Retinal pigment epithelial cell (primary cell): Measurements from ENCODE around the gene ITGA11.
"Not testable (repeated sequence)": the region's sequence is repeated elsewhere in the genome, so short reads cannot be mapped to it uniquely, and the experiment has no call there.

Experiments
- DNase-seq: peaks from one replicate; pipeline ENCODE4 v3.0.0-alpha.2; 2010; ENCODE audit warnings: low read depth
- H3K4me3 ChIP-seq: 2 replicates; pipeline ENCODE4 v1.5.1; 2011; ENCODE audit warnings: mild to moderate bottlenecking, low read length, control low read depth, moderate library complexity
- TF ChIP-seq, protein P1 (sequence below): conservative IDR thresholded peaks from 2 replicates; pipeline ENCODE4 v1.5.1; 2011; ENCODE audit warnings: low read depth, low read length, control low read depth, inconsistent platforms

ITGA11 gene

DNA sequence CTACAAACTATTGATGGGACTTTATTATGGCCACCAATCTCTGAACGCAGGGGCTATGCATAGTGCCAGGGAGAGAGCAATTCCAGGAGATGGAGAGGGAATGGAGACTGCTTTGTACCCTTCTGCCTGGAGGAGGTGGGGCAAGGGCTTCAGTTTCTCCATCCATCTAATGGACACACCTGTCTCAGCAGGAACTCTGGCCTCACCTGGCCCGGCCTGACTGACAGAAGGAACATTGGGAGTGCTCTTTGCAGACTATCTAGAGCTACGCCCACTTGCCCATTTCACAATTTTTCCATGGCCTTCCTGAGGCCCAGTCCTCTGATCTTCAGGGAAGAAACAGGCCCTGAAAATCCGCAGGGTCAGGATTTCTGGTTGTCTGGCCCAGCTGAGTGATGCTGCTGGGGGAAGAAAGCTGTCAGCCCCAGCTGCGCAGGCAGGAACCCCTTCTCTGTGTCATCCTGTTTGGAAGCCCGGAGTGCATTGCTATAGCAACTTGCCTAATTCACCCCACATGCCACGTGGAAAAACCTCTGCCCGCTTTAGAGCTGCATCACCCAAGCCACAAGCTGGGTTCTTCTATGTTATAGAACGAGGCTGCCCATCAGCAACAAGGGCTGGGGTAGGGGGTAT, 6.4 kb downstream of the ITGA11 start:
- TF ChIP-seq, protein P1, sequence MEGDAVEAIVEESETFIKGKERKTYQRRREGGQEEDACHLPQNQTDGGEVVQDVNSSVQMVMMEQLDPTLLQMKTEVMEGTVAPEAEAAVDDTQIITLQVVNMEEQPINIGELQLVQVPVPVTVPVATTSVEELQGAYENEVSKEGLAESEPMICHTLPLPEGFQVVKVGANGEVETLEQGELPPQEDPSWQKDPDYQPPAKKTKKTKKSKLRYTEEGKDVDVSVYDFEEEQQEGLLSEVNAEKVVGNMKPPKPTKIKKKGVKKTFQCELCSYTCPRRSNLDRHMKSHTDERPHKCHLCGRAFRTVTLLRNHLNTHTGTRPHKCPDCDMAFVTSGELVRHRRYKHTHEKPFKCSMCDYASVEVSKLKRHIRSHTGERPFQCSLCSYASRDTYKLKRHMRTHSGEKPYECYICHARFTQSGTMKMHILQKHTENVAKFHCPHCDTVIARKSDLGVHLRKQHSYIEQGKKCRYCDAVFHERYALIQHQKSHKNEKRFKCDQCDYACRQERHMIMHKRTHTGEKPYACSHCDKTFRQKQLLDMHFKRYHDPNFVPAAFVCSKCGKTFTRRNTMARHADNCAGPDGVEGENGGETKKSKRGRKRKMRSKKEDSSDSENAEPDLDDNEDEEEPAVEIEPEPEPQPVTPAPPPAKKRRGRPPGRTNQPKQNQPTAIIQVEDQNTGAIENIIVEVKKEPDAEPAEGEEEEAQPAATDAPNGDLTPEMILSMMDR: no peak
- no peak for DNase-seq

DNA sequence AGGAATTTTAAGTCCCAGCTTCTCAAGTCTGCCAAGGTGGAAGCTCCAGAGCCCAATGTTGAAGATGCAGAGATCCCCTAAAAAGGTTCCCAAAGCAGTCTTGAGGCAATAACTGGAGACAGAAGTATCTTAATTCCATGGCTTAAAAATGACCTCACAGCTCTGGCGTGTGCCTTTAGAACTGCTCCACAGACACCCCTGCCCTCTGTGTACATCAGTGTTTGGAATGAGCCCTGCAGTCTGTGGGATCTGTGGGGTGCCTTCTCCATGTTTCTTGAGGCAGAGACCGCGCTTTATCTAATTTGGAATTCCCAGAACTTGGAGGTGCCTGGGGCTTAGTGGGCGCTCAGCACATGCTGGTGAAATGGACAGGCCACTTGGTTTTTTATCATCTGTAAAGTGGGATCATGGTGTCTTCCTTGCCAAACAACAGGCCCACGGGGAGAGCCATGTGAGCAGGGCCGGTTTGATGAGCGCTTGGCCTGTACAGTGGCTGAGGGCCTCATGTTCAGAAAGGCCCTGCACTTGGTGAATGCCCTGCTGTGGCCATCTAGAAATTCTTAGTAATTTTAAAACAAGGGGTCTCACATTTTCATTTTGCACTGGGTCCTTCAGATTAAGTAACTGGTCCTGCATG, 7.1 kb downstream of the ITGA11 start:
- no peak overlapping the region for H3K4me3 ChIP-seq
- TF ChIP-seq, protein P1: no peak
- no peak for DNase-seq

More for the DNA sequence above, 6.4 kb downstream of the ITGA11 start:
- no peak overlapping the region for H3K4me3 ChIP-seq

DNA sequence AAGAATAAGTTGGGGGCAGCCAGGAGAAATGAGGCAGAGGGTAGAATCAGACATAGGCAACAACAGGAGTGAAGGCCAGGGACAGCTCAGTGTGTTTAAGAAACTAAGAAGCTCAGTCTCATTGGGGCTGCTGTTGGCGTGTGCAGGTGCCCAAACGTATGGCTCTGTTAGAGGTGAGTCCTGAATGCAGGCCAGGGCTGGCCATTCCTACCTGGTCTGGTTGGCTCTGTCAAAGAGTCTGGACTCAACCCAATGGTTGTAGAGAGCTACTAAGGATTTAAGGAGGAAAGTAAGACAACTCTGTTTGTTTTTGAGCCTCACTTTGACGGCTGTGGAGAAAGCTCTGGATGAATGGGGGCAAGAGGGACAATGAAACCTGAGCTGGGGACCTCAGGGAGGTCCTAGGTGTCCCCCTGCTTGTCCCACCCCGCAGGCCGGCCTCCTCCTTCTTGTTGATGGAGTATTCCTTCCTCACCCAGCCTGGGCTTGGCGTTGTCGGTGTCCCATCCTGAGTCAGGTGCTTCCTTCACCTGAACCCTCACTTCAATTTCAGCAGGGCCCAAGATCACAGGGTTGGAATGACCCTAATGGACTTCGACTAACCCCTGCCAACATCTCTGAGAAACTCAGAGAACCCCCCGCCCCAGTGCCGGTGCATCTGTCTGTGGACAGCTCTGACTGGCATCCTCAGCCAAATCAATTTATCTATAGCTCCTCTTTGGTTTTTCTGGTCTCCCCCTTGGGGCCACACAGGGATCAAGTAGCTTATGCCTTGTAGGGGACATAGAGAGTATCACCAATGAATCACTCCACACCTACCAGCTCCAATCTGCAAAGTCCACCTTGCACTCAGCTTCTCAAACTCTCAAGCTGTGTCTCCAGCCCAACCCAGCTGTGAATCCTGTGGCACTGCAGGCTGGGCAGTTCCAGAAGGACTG, 8.3 kb downstream of the ITGA11 start:
- TF ChIP-seq, protein P1: no peak
- DNase-seq: no peak

DNA sequence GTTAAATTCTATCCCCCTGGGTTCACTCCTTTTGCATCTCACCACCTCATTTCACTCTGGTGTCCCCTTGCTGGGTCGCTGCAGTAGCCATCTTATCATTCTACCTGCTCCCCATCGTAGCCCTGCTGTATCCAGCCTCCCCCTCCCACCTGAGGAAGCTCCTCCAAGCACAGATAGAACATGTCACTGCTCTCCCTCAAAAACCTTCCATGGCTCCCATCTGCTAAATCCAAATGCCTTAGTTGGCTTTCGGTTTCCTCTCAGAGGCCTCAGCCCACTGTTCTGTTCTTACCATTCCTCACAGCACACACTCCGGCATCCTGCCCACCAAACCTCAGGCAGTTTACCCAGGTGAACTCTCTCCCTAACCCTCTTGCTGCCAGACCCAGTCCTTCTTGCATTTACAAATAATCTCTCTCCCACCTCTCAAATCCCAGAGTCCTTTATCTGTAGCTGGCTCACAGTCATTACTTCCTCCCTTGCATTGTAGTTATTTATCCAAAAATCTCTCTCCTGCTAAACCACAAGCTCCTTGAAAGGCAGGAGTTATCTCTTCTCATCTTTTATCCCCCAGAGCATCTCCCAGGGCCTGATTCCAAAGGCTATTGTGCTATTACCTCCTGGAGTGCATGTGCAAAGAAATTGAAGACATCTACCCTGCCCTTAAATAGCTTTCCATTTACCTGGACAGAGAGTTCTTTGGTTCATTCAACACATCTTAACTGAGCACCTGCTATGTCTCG, 9.4 kb downstream of the ITGA11 start:
- not testable (repeated sequence) for H3K4me3 ChIP-seq, DNase-seq

More for the DNA sequence above, 8.3 kb downstream of the ITGA11 start:
- H3K4me3 ChIP-seq: no peak overlapping the region

DNA sequence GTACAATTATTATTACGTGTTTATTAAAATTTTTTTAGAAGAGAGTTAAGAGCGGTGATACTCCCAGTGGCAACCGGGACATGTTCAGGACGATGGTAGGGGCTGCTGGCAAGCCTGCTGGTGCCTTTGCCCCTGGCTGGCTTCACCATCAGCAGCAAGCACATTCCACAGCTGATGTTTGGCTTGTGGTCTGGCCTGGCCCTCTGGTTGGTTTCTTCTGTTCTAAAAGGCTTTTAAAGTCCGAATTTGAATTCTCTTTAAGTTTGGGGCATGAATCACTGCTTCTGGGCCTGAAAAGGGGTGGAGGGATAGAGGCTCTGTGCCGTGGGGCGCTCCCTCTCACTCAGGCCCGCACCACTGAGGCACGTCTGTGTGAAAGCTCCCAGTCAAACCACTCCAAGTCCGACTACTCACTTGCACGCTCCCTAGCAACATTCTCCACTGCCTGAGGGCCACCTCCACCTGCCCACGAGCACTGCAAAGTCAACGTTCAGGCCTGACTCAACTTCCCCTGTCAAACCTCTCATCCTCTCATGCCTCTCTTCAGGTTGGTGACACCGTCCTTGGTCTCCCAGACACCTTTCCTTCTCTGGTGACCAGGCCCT, 10.1 kb downstream of the ITGA11 start:
- TF ChIP-seq, protein P1: no peak
- DNase-seq: no peak
- H3K4me3 ChIP-seq: no peak overlapping the region

DNA sequence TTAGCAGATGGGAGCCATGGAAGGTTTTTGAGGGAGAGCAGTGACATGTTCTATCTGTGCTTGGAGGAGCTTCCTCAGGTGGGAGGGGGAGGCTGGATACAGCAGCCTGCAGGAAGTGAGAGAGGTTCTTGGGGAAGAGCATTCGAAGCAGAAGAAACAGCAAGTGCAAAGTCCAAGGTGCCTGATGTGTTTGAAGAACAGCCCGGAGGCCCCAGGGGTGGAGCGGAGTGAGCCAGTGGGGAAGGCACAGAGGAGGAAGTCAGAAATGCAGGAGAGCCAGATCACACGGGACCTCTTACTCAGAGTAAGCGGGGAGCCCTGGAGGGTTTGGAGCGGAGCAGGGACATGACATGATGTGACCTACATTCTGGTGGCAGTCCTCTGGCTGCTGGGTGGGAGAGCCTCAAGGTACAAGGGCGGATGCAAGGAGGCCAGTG, 10.8 kb downstream of the ITGA11 start:
- no peak for DNase-seq
- H3K4me3 ChIP-seq: no peak overlapping the region
- TF ChIP-seq, protein P1: no peak
